Activated T-helper 17 cell treated with anti-CD3 and anti-CD28 coated beads, Interleukin-2, amount 50 U/mL, for 72 hours (primary cell): ENCODE results near the gene GABRR2. TPM values are rescaled to one million over a fixed set of nuclear protein-coding genes. Genes with fewer than 3 reads are reported as not detected.
A peak's percentile ranks its signal among the peaks of the same experiment; 100 is the strongest.

ENCODE experiments used
- ATAC-seq: fragments of 150-1000 bp; cut with Tn5 transposase; replicated peaks from 2 replicates; pipeline ENCODE4 v1.10.0; 2021; ENCODE audit warnings: mild to moderate bottlenecking, moderate library complexity
- H3K27ac Mint-ChIP-seq: one replicate; pipeline ENCODE4 v1.8.0; 2022; ENCODE audit warnings: mixed read lengths
- H3K27me3 Mint-ChIP-seq: one replicate; pipeline ENCODE4 v1.8.0; 2022; ENCODE audit warnings: mixed read lengths
- H3K36me3 Mint-ChIP-seq: one replicate; pipeline ENCODE4 v1.8.0; 2022; ENCODE audit warnings: low read depth, mild to moderate bottlenecking, mixed read lengths
- H3K4me1 Mint-ChIP-seq: one replicate; pipeline ENCODE4 v1.8.0; 2022; ENCODE audit warnings: mixed read lengths
- H3K4me3 Mint-ChIP-seq: one replicate; pipeline ENCODE4 v1.8.0; 2022; ENCODE audit warnings: mild to moderate bottlenecking, mixed read lengths
- H3K9me3 Mint-ChIP-seq: one replicate; pipeline ENCODE4 v1.8.0; 2022; ENCODE audit warnings: mixed read lengths
- total RNA-seq, 2 donors: library from RNA; stranded (reverse); gene quantifications; one replicate each; pipeline ENCODE4 v1.2.3, GENCODE V29; 2022

The GABRR2 gene
- total RNA-seq, 2 donors from 2014 or later, result 0.64 to 0.71 TPM

DNA sequence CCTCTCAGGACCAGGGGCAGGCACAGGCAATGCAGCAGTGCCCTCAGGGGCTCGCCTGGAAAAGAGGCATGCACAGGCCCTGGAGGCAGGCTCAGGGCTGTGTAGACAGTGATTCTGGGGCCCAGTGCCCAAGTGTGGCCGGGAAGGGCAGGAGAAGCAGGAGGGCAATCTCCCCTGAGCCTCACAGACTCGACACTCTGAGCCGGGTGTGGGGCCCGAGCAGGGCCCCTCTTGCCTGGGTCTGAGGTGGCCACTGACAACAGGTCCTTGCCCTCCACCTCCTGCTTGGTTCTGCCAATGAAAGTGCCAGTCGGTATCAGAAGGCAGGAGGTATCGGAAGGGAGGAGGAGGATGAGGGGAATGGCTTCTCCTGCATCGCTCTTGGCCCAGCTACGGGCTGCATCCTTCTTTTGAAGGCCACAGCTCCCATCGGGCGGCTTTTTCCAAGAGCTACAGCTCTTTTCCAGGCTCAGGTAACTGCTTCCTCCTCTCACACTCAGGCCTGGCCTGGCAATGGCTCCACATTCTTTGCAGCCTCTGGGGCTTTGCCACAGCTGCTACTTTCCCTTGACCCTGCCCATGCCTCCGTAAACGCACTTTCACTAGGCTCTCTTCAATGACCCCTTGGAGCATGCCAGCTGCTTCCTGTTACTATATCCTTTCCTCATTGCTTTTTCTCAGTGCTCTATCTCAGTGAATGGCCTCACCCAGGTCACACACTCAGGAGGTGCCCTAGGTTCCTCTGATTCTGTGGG, 24.5 kb downstream of the GABRR2 start:
- H3K4me3 Mint-ChIP-seq, result no peak overlapping the region
- H3K9me3 Mint-ChIP-seq, result no peaks in the 10 kb centered on the region
- no peak for ATAC-seq
- H3K27me3 Mint-ChIP-seq, result no peaks in the 10 kb centered on the region
- no peaks in the 10 kb centered on the region for H3K4me1 Mint-ChIP-seq
- H3K36me3 Mint-ChIP-seq, result no peaks in the 10 kb centered on the region
- no peak overlapping the region for H3K27ac Mint-ChIP-seq

DNA sequence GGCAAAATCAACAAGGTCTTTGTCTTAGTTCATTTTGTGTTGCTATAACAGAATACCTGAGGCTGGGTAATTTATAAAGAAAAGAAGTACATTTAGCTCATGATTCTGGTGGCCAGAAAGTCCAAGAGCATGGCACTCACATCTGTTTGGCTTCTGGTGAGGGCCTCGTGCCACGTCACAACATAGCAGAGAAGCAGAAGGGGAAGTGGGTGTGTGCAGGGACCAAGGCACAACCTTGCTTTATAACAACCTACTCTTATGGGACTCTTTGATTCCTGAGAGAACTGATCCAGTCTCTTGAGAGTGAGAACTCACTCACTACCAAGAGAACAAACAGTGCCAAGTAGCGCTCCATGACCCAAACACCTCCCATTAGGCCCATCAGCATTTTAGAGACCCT, 25.4 kb downstream of the GABRR2 start:
- H3K4me3 Mint-ChIP-seq, result no peak overlapping the region
- no peak for ATAC-seq
- no peaks in the 10 kb centered on the region for H3K27me3 Mint-ChIP-seq
- H3K36me3 Mint-ChIP-seq, result no peaks in the 10 kb centered on the region
- no peak overlapping the region for H3K27ac Mint-ChIP-seq
- no peaks in the 10 kb centered on the region for H3K4me1 Mint-ChIP-seq
- H3K9me3 Mint-ChIP-seq, result no peaks in the 10 kb centered on the region

DNA sequence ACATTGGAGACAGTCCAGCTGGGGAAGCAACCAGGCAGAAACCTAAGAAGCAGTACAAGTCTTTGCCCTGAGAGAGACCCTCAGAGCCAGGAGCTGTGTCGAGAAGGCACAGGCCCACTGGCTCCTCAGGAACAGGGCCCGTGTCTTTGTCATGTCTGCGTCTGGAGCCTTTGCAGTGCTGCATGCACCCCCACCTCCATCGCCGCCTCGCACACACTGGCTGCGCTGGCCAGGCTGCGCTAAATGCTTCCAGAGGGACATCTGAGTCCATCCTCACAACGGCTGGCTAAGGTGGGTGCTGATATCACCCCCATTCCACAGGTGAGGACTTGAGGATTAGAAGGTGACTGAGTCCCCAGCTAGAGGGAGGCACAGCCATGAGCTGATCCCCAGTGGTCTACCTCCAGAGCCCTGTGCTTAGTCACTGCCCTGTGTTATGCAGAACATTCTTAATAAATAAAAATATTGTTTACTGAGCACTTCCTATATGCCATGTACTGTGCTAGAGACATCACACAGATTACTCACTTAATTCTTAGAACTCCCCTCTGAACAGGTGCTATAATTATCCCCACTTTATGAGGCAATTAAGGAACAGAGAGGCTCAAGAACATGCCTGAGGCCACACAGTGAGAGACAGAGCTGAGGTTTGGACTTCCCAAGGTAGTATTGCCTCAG, 27.6 kb downstream of the GABRR2 start:
- Mint-ChIP-seq H3K27me3 (no peaks in the 10 kb centered on the region), H3K4me3 (no peak overlapping the region), H3K36me3 (no peaks in the 10 kb centered on the region), H3K27ac (no peak overlapping the region), H3K4me1 (no peaks in the 10 kb centered on the region), H3K9me3 (no peaks in the 10 kb centered on the region)
- no peak for ATAC-seq

- Mint-ChIP-seq H3K9me3 (no peaks in the 10 kb centered on the region), H3K27me3 (no peaks in the 10 kb centered on the region), H3K4me1 (no peaks in the 10 kb centered on the region), H3K4me3 (no peak overlapping the region), H3K27ac (no peak overlapping the region), H3K36me3 (no peaks in the 10 kb centered on the region)
- no peak for ATAC-seq
Measured at GRCh38 chr6:89286516-89286915, 28.6 kb downstream of the GABRR2 start.

DNA sequence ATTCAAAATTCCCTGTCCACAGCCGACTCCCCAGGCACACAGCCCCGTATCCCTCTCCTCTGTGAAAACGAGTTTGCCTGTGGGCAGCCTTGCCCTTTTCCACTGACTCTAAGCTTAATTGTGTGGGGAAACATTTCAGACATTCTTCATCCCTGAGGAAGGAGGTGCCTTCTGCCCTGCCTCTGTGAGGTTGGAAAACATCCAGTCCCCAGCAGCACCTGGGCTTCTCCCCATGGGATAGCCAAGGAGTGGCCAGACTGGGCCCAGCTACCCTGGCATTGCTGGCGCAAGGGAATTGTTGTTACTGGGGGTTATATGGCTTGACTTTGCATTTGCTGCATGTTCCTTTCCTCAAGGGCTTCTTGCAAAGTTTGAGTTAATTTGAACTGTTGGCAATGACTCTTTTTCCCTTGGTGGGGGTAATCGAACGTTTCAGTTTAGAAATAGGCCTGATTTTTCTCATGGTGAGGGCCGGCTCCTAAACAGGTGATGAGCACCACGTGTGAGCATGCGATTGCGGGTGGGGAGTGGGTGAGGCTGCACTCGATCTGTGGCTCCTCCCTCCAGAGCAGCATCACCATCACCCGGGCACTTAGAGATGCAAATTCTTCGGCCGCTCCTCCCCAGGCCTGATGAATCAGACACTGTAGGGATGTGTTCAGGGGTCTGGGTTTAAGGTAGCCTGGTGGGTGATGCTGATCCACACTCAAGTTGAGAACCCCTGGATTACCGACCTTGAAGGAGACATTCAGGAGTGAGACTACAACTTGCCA, 29.9 kb downstream of the GABRR2 start:
- ATAC-seq, result no peak
- Mint-ChIP-seq H3K4me1 (no peaks in the 10 kb centered on the region), H3K27me3 (no peaks in the 10 kb centered on the region), H3K36me3 (no peaks in the 10 kb centered on the region), H3K9me3 (no peaks in the 10 kb centered on the region), H3K27ac (no peak overlapping the region), H3K4me3 (no peak overlapping the region)

GRCh38 chr6:89284081-89284480, 31.0 kb downstream of the GABRR2 start:
- no peak for ATAC-seq
- Mint-ChIP-seq H3K9me3 (no peaks in the 10 kb centered on the region), H3K4me1 (no peaks in the 10 kb centered on the region), H3K36me3 (no peaks in the 10 kb centered on the region), H3K27me3 (no peaks in the 10 kb centered on the region), H3K4me3 (no peak overlapping the region), H3K27ac (no peak overlapping the region)

- no peak for ATAC-seq
- Mint-ChIP-seq H3K4me3 (no peak overlapping the region), H3K36me3 (no peaks in the 10 kb centered on the region), H3K9me3 (no peaks in the 10 kb centered on the region), H3K27ac (no peak overlapping the region), H3K27me3 (no peaks in the 10 kb centered on the region), H3K4me1 (no peaks in the 10 kb centered on the region)
Measured at GRCh38 chr6:89282749-89283148, 32.4 kb downstream of the GABRR2 start.

DNA sequence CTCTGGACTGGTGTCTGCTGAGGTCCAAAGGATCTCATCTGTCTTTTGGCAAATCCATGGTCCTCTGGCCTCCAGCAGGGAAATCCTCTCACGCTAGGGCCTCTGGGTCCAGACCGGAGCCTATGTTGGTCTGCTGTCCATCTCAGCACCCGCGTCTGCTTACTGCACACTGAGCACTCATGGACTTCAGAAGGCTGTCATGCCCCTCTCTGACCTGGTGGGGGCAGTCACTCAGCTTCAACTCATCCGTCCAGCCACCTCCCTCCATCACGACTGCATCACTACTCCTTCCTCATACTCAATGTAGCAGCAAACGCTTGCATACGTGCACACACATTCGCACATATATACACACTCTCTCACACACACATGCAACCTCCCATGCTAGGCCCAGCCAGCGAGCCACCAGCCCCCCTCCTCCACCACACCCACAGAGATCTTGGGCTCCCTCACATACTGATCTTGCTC, 33.3 kb downstream of the GABRR2 start:
- peaks cover 5% of the 10 kb centered on the region for H3K27me3 Mint-ChIP-seq
- no peak overlapping the region for H3K4me3 Mint-ChIP-seq
- ATAC-seq, result peak; percentile 93
- H3K27ac Mint-ChIP-seq, result no peak overlapping the region
- H3K9me3 Mint-ChIP-seq, result no peaks in the 10 kb centered on the region
- H3K4me1 Mint-ChIP-seq, result no peaks in the 10 kb centered on the region
- H3K36me3 Mint-ChIP-seq, result no peaks in the 10 kb centered on the region

DNA sequence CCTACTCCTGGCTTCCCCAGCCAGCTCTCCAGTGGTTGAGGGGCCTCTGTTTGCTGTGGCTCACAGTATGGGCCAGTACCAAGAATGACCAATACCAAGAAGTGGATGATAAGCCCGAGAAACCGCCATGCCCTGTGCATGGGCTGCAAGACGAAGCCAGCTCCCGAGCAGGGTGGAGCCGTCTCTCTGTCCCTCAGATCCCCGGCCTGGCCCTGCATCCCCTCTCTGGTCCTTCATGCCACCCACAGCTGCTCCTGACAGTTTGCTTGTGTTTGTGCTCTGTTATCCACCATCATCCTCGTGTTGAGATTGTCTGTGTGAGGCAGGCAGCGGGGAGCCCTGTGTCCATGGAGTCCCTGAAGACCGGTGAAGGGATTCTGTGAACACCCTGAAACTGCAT, 36.1 kb downstream of the GABRR2 start:
- H3K9me3 Mint-ChIP-seq, result no peaks in the 10 kb centered on the region
- ATAC-seq, result no peak
- H3K27ac Mint-ChIP-seq, result no peak overlapping the region

DNA sequence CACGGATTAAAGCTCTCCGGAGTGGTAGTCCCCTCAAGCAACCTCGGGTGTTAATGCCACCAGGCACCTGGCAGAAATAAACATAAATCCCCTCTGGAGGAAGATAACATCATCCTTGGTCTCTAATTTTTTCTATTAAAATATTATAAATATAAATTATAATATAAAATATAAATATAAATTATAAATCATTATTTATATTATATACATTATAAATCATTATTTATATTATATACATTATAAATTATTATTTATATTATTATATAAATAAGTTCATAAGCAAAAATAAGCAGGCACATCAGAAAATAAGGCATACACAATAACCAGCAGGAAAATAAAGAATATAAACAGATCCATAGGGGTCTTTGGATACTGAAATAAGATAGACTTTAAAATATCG, 39.2 kb downstream of the GABRR2 start:
- Mint-ChIP-seq H3K4me3 (no peak overlapping the region), H3K4me1 (no peaks in the 10 kb centered on the region), H3K27ac (no peak overlapping the region), H3K27me3 (peaks cover 5% of the 10 kb centered on the region), H3K9me3 (no peaks in the 10 kb centered on the region), H3K36me3 (no peaks in the 10 kb centered on the region)
- no peak for ATAC-seq

More for the DNA sequence above, 36.1 kb downstream of the GABRR2 start:
- Mint-ChIP-seq H3K4me1 (no peaks in the 10 kb centered on the region), H3K4me3 (no peak overlapping the region), H3K27me3 (peaks cover 5% of the 10 kb centered on the region), H3K36me3 (no peaks in the 10 kb centered on the region)

DNA sequence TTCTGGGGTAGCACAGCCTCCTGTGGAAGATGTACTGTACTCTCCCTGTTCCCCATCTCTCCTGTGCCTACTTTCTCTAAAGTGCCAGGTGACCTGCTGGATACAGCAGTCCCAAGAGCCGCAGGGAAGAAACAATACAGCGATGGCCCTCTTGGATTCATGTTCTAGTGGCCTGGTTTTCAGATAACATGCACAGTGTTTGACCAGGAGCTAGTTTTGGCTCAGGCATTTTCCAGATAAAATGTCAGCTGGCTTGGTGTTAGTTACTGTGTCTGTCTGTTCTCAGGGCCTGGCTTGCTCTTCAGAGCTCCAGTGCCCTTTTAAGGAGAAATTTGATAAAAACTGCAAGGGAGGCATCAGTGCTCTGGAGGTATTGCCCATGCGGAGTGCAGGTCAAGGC, 41.3 kb downstream of the GABRR2 start:
- no peak overlapping the region for H3K27ac Mint-ChIP-seq
- no peak overlapping the region for H3K4me3 Mint-ChIP-seq
- no peaks in the 10 kb centered on the region for H3K36me3 Mint-ChIP-seq
- H3K4me1 Mint-ChIP-seq, result no peaks in the 10 kb centered on the region
- peaks cover 5% of the 10 kb centered on the region for H3K27me3 Mint-ChIP-seq
- no peak for ATAC-seq
- no peaks in the 10 kb centered on the region for H3K9me3 Mint-ChIP-seq

DNA sequence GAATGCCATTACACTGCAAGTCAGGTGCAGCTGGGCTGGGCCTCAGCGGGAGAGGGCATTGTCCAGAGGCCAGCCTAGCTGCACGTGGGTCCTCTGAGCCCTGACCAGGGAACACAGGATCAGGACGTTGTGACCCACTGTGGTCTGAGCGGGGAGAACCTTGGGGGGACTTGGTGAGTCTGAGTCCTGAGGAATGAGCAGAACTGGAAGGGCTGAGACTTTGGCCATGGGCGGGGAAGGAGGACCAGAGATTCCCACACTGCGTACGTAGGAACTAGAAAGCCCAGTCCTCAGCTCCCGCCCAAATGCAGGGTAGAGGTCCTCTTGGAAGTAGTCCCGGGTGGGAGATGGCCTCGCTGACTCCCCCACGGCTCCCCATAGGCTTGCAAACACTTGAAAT, 42.5 kb downstream of the GABRR2 start:
- no peaks in the 10 kb centered on the region for H3K36me3 Mint-ChIP-seq
- no peak overlapping the region for H3K4me3 Mint-ChIP-seq
- H3K9me3 Mint-ChIP-seq, result no peaks in the 10 kb centered on the region
- H3K4me1 Mint-ChIP-seq, result no peaks in the 10 kb centered on the region
- H3K27ac Mint-ChIP-seq, result no peak overlapping the region
- no peak for ATAC-seq
- peaks cover 5% of the 10 kb centered on the region for H3K27me3 Mint-ChIP-seq

DNA sequence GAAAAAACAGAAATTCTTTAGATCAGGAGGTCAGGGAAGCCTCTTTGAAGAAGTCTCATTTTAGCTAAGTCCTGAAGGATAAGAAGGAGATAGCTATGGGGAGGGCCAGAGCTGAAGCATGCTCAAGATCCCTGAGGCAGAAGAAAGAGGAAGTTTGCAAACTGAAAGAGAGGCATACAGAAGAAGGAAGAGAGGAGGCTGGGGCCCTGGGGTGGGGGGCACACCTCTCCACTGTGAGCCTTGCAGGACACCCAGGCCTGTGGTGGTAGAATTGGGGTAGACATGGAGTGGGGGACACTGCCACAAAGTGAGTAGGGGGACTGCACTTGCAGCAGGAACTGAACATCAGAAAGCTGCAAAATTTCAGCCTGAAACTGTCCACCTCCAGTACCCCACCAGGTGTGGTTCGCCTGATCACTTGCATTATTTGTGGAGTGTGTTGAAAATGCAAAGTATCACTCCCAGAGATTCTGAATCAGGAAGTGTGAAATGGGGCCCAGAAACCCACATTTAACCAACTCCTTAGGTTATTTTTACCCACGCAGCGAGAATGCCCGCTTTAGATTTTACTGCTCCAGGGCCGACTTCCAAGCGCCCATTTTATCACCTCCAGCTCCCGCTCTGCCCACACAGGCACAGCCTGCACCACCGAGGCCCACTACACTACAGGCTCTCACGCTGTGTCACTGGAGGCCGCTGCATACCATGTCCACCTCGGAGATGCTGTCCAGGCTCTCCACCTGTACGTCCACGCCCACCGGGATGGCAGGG, 44.0 kb downstream of the GABRR2 start:
- H3K27ac Mint-ChIP-seq, result no peak overlapping the region
- H3K9me3 Mint-ChIP-seq, result no peaks in the 10 kb centered on the region
- H3K36me3 Mint-ChIP-seq, result no peaks in the 10 kb centered on the region
- no peak for ATAC-seq
- H3K4me1 Mint-ChIP-seq, result no peaks in the 10 kb centered on the region
- H3K27me3 Mint-ChIP-seq, result no peaks in the 10 kb centered on the region
- no peak overlapping the region for H3K4me3 Mint-ChIP-seq

- H3K27ac Mint-ChIP-seq, result no peak overlapping the region
- H3K36me3 Mint-ChIP-seq, result no peaks in the 10 kb centered on the region
- ATAC-seq, result no peak
- H3K4me1 Mint-ChIP-seq, result no peaks in the 10 kb centered on the region
- H3K4me3 Mint-ChIP-seq, result no peak overlapping the region
- no peaks in the 10 kb centered on the region for H3K9me3 Mint-ChIP-seq
- peaks cover 6% of the 10 kb centered on the region for H3K27me3 Mint-ChIP-seq
Measured at GRCh38 chr6:89269981-89270380, 45.1 kb downstream of the GABRR2 start.
